HG03342 (cell line): ENCODE data around the gene MSLN.
"Not testable (repeated sequence)": the region's sequence is repeated elsewhere in the genome, so short reads cannot be mapped to it uniquely, and the experiment has no call there.

Experiments
- ATAC-seq: cut with Tn5 transposase; IDR thresholded peaks from one replicate; pipeline ENCODE4 v1.9.1; 2021; ENCODE audit warnings: mild to moderate bottlenecking, moderate library complexity; ENCODE audit not compliant: unreplicated experiment

MSLN gene

GRCh38 chr16:754121-754607, 6.4 kb upstream of the MSLN start:
- ATAC-seq, result not testable (repeated sequence)

- no peak for ATAC-seq
Observed at GRCh38 chr16:754656-755055, 5.9 kb upstream of the MSLN start.

GRCh38 chr16:756428-756827, 4.1 kb upstream of the MSLN start:
- no peak for ATAC-seq

- no peak for ATAC-seq
Observed at GRCh38 chr16:759110-759910, 1.2 kb upstream of the MSLN start.

- ATAC-seq, result no peak
Observed at GRCh38 chr16:760065-760464, 469 bp upstream of the MSLN start.

GRCh38 chr16:761625-762513, 1.3 kb downstream of the MSLN start:
- no peak for ATAC-seq

- ATAC-seq, result no peak
Observed at GRCh38 chr16:762595-763268, 2.2 kb downstream of the MSLN start.

- ATAC-seq, result no peak
Observed at GRCh38 chr16:763369-764183, 3.0 kb downstream of the MSLN start.

GRCh38 chr16:764184-764750, 3.7 kb downstream of the MSLN start:
- no peak for ATAC-seq

GRCh38 chr16:764848-765487, 4.4 kb downstream of the MSLN start:
- no peak for ATAC-seq

- no peak for ATAC-seq
Observed at GRCh38 chr16:765488-765865, 4.9 kb downstream of the MSLN start.

GRCh38 chr16:766008-766819, 5.7 kb downstream of the MSLN start:
- ATAC-seq, result no peak

GRCh38 chr16:766820-767640, 6.5 kb downstream of the MSLN start:
- no peak for ATAC-seq

GRCh38 chr16:767743-768235, 7.3 kb downstream of the MSLN start:
- no peak for ATAC-seq

- ATAC-seq, result no peak
Observed at GRCh38 chr16:768428-768827, 7.9 kb downstream of the MSLN start.

- no peak for ATAC-seq
Observed at GRCh38 chr16:769184-769784, 8.8 kb downstream of the MSLN start.

GRCh38 chr16:769934-770333, 9.4 kb downstream of the MSLN start:
- no peak for ATAC-seq
